Ovary (tissue), 9 donors: Measurements from ENCODE around the gene ZNF19. TPM values are rescaled to one million over a fixed set of nuclear protein-coding genes. Genes with fewer than 3 reads are reported as not detected.

Experiments
- DNase-seq, 5 donors: peaks; one replicate each; pipeline ENCODE4 v3.0.0-alpha.2; 2019 to 2020
- H3K27ac ChIP-seq, 2 donors: fragments of 200-600 bp; one replicate each; pipeline versions ENCODE4 v1.5.1 to v1.8.0; 2019 to 2022
- H3K27me3 ChIP-seq: fragments of 200-600 bp; one replicate; pipeline ENCODE4 v1.8.0; 2022
- H3K36me3 ChIP-seq: fragments of 200-600 bp; sonication (generic); one replicate; pipeline ENCODE4 v1.5.1; 2019
- H3K4me1 ChIP-seq: one replicate; pipeline ENCODE4 v1.8.1; 2013; ENCODE audit warnings: mild to moderate bottlenecking, moderate library complexity; ENCODE audit not compliant: insufficient read depth
- H3K4me3 ChIP-seq: fragments of 200-600 bp; sonication (generic); one replicate; pipeline ENCODE4 v1.5.1; 2017
- H3K9me3 ChIP-seq, 2 donors: fragments of 200-600 bp in 1 of 2; sonication (generic) in 1 of 2; one replicate each; pipeline versions ENCODE4 v1.5.1 to v1.8.1; 2013 to 2019; ENCODE audit warnings: mild to moderate bottlenecking in 1 of 2, moderate library complexity in 1 of 2
- EP300 ChIP-seq: sonication (generic); formaldehyde crosslinking; IDR thresholded peaks from one replicate; pipeline ENCODE4 v1.6.1; 2017; ENCODE audit warnings: antibody characterized with exemption
- POLR2A ChIP-seq: fragments of 450-650 bp; IDR thresholded peaks from one replicate; pipeline ENCODE4 v1.6.1; 2017; ENCODE audit warnings: antibody characterized with exemption, mild to moderate bottlenecking, moderate library complexity
- WGBS, 3 donors: extraction: QIAGEN DNeasy Blood & Tissue Kit in 1 of 3; methylation state at CpG; one replicate each; pipeline versions ENCODE4 v1.1.5 to v1.1.7; 2013 to 2017; 5-methylcytosine and 5-hydroxymethylcytosine counted together
- intact Hi-C, 4 donors: fragments of 100-400 bp; cut with DNase I; formaldehyde crosslinking; loops; one replicate each; pipeline versions ENCODE4 v1.11.0 to v1.15.1; 2022 to 2023
- polyA plus RNA-seq, 2 donors: library from polyadenylated mRNA; stranded (reverse); fragments of 200-250 nt in 1 of 2; fragments of 350-450 nt in 1 of 2; fragmentation: Illumina TruSeq in 1 of 2; extraction: RNeasy Lipid Tissue Mini Kit (QIAGEN cat#74804) in 1 of 2; gene quantifications; one replicate each; pipeline ENCODE4 v1.2.3, GENCODE V29; 2013 to 2014
- total RNA-seq, 7 donors: library from RNA; depleted of rRNA in 2 of 7; stranded (reverse); fragments of >200 nt in 2 of 7; fragmentation: NEBNext Ultra II Directional in 3 of 7; extraction: Animal tissue kit (Norgen Biotek cat#: 25700) in 3 of 7; gene quantifications; one replicate each; pipeline versions ENCODE4 v1.1.0 to v1.2.4, GENCODE V29; 2016 to 2023
- TF ChIP-seq, protein P1 (sequence below), 3 donors: fragments of 450-650 bp in 2 of 3; fragments of 200-600 bp in 1 of 3; IDR thresholded peaks; one replicate each; pipeline versions ENCODE4 v1.5.1 to v1.8.0; 2016 to 2022; ENCODE audit warnings: antibody characterized with exemption in 3 of 3, mild to moderate bottlenecking in 1 of 3
- donor health status: DM: no; HTN: no; CAD: no; lungs with moderate emphysema.
- donor health status: DM: no; HTN: no; CAD: no.
- donor health status: Bipolar disorder and iron deficiency.
- donor health status: DM: yes; HTN: yes; CAD: no.
- donor health status: DM: no; HTN: no; CAD: no.
- donor health status: DM: yes; HTN: yes; CAD: no.

The ZNF19 gene
- total and polyA plus RNA-seq, 9 donors = 3.7 to 9.9 (median 6.0) TPM

GRCh38 chr16:71476457-71477124 is 12.5 kb downstream of the ZNF19 start:
- no peak for DNase-seq
- Histone ChIP-seq H3K36me3 (no peaks in the 10 kb centered on the region), H3K27me3 (no peaks in the 10 kb centered on the region), H3K27ac (no peak overlapping the region), H3K4me1 (no peaks in the 10 kb centered on the region), H3K9me3 (no peaks in the 10 kb centered on the region), H3K4me3 (no peak overlapping the region)
- intact Hi-C loops = no loop called here
- TF ChIP-seq, protein P1, sequence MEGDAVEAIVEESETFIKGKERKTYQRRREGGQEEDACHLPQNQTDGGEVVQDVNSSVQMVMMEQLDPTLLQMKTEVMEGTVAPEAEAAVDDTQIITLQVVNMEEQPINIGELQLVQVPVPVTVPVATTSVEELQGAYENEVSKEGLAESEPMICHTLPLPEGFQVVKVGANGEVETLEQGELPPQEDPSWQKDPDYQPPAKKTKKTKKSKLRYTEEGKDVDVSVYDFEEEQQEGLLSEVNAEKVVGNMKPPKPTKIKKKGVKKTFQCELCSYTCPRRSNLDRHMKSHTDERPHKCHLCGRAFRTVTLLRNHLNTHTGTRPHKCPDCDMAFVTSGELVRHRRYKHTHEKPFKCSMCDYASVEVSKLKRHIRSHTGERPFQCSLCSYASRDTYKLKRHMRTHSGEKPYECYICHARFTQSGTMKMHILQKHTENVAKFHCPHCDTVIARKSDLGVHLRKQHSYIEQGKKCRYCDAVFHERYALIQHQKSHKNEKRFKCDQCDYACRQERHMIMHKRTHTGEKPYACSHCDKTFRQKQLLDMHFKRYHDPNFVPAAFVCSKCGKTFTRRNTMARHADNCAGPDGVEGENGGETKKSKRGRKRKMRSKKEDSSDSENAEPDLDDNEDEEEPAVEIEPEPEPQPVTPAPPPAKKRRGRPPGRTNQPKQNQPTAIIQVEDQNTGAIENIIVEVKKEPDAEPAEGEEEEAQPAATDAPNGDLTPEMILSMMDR (IDR thresholded peaks at IDR 0.05) = no peak
- no peak for TF ChIP-seq POLR2A
- TF ChIP-seq EP300 = no peak
- WGBS, 3 donors = 93 to 95% (median 94%) methylated on average over 4 of the region's 4 CpGs

DNA sequence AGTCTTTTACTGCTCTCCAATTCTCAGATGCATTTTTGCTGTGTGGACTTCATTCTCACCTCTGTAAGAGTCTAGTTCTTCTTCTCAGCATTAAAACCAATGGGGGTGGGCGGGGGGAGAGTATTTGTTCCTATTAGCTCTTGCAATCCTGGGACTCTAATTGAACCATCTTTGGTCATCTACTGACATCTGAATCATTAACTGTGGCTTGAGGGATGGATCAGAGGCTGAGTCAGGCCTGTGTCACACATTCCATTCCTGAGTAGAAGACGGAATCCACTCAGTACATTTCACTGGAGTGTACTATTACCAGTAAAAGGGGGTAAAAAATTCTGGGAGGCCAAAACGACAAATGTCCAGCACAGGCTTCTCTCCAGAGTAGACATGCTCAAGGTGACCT is 14.3 kb downstream of the ZNF19 start:
- intact Hi-C loops = no loop called here
- Histone ChIP-seq H3K27ac (no peak overlapping the region), H3K4me1 (no peaks in the 10 kb centered on the region), H3K9me3 (no peaks in the 10 kb centered on the region), H3K36me3 (no peaks in the 10 kb centered on the region), H3K4me3 (no peak overlapping the region), H3K27me3 (no peaks in the 10 kb centered on the region)
- DNase-seq = no peak
- TF ChIP-seq POLR2A (no peak), EP300 (no peak)
- TF ChIP-seq, protein P1 (IDR thresholded peaks at IDR 0.05) = no peak
- 85 to 93% (median 86%) methylated on average over 3 of the region's 3 CpGs for WGBS, 3 donors

DNA sequence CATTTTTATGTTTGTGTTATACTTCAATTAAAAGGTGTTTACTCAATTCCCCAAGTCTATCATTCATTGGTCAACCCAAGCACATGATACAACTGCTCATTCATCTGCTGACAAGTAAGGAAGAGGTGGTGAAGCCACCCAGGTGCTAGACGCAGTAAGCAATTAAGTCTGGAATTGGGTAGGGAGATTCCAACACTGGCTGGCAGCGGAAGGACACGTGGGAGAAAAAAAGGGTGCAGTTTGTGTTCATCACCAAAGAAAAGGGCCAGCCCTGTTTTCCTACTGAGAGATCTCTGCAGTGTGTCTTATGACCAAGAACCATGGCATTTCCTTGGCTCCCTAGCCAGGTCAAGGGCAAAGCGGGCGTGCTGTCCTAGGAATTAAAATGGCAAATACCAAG is 15.2 kb downstream of the ZNF19 start:
- H3K4me1 ChIP-seq = no peaks in the 10 kb centered on the region
- no peaks in the 10 kb centered on the region for H3K9me3 ChIP-seq
- DNase-seq = no peak
- intact Hi-C loops = no loop called here
- H3K27ac ChIP-seq = no peak overlapping the region
- H3K27me3 ChIP-seq = no peaks in the 10 kb centered on the region
- WGBS, 3 donors = 86 to 90% (median 89%) methylated on average over 5 of the region's 5 CpGs
- no peaks in the 10 kb centered on the region for H3K36me3 ChIP-seq
- no peak for TF ChIP-seq EP300
- TF ChIP-seq, protein P1 (IDR thresholded peaks at IDR 0.05) = no peak
- no peak for TF ChIP-seq POLR2A
- H3K4me3 ChIP-seq = no peak overlapping the region

GRCh38 chr16:71472931-71473330 is 16.2 kb downstream of the ZNF19 start:
- DNase-seq = no peak
- H3K4me1 ChIP-seq = no peaks in the 10 kb centered on the region
- WGBS, 3 donors = 92 to 99% (median 94%) methylated on average over 2 of the region's 2 CpGs
- H3K4me3 ChIP-seq = no peak overlapping the region
- no peaks in the 10 kb centered on the region for H3K36me3 ChIP-seq
- intact Hi-C loops = no loop called here
- no peaks in the 10 kb centered on the region for H3K27me3 ChIP-seq
- no peak overlapping the region for H3K27ac ChIP-seq
- no peak for TF ChIP-seq EP300
- TF ChIP-seq, protein P1 (IDR thresholded peaks at IDR 0.05) = no peak
- no peak for TF ChIP-seq POLR2A
- no peaks in the 10 kb centered on the region for H3K9me3 ChIP-seq
